ENCODE measurements around the gene SIVA1.
A peak's percentile ranks its signal among the peaks of the same experiment; 100 is the strongest.

Gene SIVA1

GRCh38 chr14:104753528-104754212 is 723 bp downstream of the SIVA1 start (continued):
- no peak for TF ChIP-seq CTCF (tag by site-specific recombination; IDR thresholded peaks at IDR 0.05)
- no peak for TF ChIP-seq WT1 (tag by site-specific recombination; IDR thresholded peaks at IDR 0.05)
- TF ChIP-seq ZNF792 (tag by site-specific recombination; IDR thresholded peaks at IDR 0.05), result no peak
- TF ChIP-seq EGR2 (tag by site-specific recombination; IDR thresholded peaks at IDR 0.05; ENCODE audit: low read depth), result no peak
- TF ChIP-seq ZNF501 (tag by site-specific recombination; IDR thresholded peaks at IDR 0.05), result 0 out of 2 replicates have a peak, but pooled peaks have one; percentile 53
- TF ChIP-seq ZNF830 (tag by site-specific recombination; IDR thresholded peaks at IDR 0.05; ENCODE audit: low read depth), result no peak
- peak; percentile 33 for TF ChIP-seq ZFHX2 (tag by site-specific recombination; conservative IDR thresholded peaks at IDR 0.05)
- peak; percentile 84 for TF ChIP-seq ZNF335 (tag by site-specific recombination; conservative IDR thresholded peaks at IDR 0.05)
- TF ChIP-seq ZIC2 (tag by site-specific recombination; IDR thresholded peaks at IDR 0.05), result peak; percentile 47
- TF ChIP-seq ZXDB (tag by site-specific recombination; IDR thresholded peaks at IDR 0.05), result no peak
- TF ChIP-seq ZNF146 (tag by site-specific recombination; IDR thresholded peaks at IDR 0.05), result no peak
- TF ChIP-seq MYNN (tag by site-specific recombination; IDR thresholded peaks at IDR 0.05; ENCODE audit: borderline replicate concordance), result no peak
- no peak for TF ChIP-seq PRDM1 (tag by site-specific recombination; IDR thresholded peaks at IDR 0.05)
- TF ChIP-seq KLF17 (tag by site-specific recombination; IDR thresholded peaks at IDR 0.05), result 0 out of 2 replicates have a peak, but pooled peaks have one; percentile 26
- no peak for TF ChIP-seq ZNF169 (tag by site-specific recombination; IDR thresholded peaks at IDR 0.05)

GRCh38 chr14:104754213-104754851 is 1.4 kb downstream of the SIVA1 start:
- Histone ChIP-seq H3K9me3 (ENCODE audit: control insufficient read depth, insufficient read depth, low read depth, low read length) (no peaks in the 10 kb centered on the region), H3K4me3 (ENCODE audit: low read depth, low read length) (peak overlapping the region; percentile 100), H3K27ac (ENCODE audit: extremely low read depth, low read depth, low read length) (peak overlapping the region; percentile 92; the same call in 1 of the 2 replicates), H3K36me3 (ENCODE audit: control insufficient read depth in 2 of 2, insufficient read depth in 1 of 2, low read length in 2 of 2) (peaks cover 0 to 55% of the 10 kb centered on the region in 2 experiments; a peak in 1 of 3 replicates), H3K4me1 (ENCODE audit: control insufficient read depth, insufficient read depth, low read length) (no peaks in the 10 kb centered on the region; the same call in 1 of the 2 replicates)
- TF ChIP-seq GLIS1 (tag by site-specific recombination; IDR thresholded peaks at IDR 0.05), result no peak
- ChIA-PET POLR2A (interaction anchor here (0.5 to 2.4 kb wide), 2 partner anchors 11 to 224 kb away, joined by 3 to 9 read pairs; partner anchors contain the start of gene AHNAK2), CTCF (interaction anchor here (0.6 to 2.3 kb wide), 5 partner anchors 12 to 170 kb away, joined by 3 to 15 read pairs (median 4); no protein-coding TSS in a partner anchor)

- Histone ChIP-seq H3K27ac (ENCODE audit: extremely low read depth, low read depth, low read length) (no peak overlapping the region), H3K4me1 (ENCODE audit: control insufficient read depth, insufficient read depth, low read length) (no peaks in the 10 kb centered on the region; the same call in 1 of the 2 replicates), H3K4me3 (ENCODE audit: low read depth, low read length) (no peak overlapping the region), H3K9me3 (ENCODE audit: control insufficient read depth, insufficient read depth, low read depth, low read length) (no peaks in the 10 kb centered on the region), H3K36me3 (ENCODE audit: control insufficient read depth in 2 of 2, insufficient read depth in 1 of 2, low read length in 2 of 2) (peaks cover 0 to 67% of the 10 kb centered on the region in 2 experiments; a peak in 1 of 3 replicates)
- no peak for TF ChIP-seq INSM2 (tag by site-specific recombination; IDR thresholded peaks at IDR 0.05)
- TF ChIP-seq HOXD13 (CRISPR knock-in tag; IDR thresholded peaks at IDR 0.05; ENCODE audit: borderline replicate concordance), result no peak
- TF ChIP-seq GLIS2 (tag by site-specific recombination; IDR thresholded peaks at IDR 0.05), result no peak
- TF ChIP-seq YY1 (tag by site-specific recombination; IDR thresholded peaks at IDR 0.05), result no peak
- POLR2A ChIA-PET, result no interaction called here
- CTCF ChIA-PET, result interaction anchor here (2.3 kb wide), 1 partner anchor 12 kb away, joined by 15 read pairs; no protein-coding TSS in a partner anchor
These were observed 2.7 kb downstream of the SIVA1 start for GRCh38 chr14:104755621-104756020.
